Right forelimb (tissue), 1 donor: Measurements from ENCODE around the gene POMGNT1.

Experiments
- DNase-seq: peaks from one replicate; pipeline ENCODE4 v3.0.0-alpha.2; 2018

Gene POMGNT1

DNA sequence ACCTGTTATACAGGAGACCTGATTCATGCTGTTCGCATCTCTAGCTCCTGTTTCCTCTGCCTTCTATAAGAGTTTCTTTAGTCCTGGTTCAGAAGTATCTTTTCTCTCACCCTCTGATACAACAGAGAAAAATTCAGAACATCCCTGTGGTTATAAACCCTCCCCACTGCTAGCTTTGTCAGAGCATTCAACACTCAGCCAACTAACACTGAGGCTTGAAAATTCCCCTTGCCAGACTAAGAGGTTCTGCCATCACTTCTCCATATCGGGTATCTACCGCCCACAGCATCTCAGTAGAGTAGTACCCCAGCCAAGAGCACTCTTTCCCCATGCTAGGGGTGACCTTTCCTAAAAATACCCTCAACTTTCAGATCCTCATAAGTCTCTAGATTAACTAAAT, 46.2 kb downstream of the POMGNT1 start:
- no peak for DNase-seq

- DNase-seq, result no peak
Observed at GRCh38 chr1:46150085-46150484, 48.1 kb downstream of the POMGNT1 start.

- no peak for DNase-seq
Observed at GRCh38 chr1:46148318-46148717, 49.9 kb downstream of the POMGNT1 start.
